PC-3 (cell line): ENCODE results near the gene RNF208. TPM values are rescaled to one million over a fixed set of nuclear protein-coding genes. Genes with fewer than 3 reads are reported as not detected.

ENCODE experiments used
- ATAC-seq: fragments of 200-7000 bp; cut with Tn5 transposase; 2 replicates; pipeline ENCODE4 v1.9.1; 2020; ENCODE audit warnings: mild to moderate bottlenecking, moderate library complexity
- BruUV-seq: library from RNA; stranded (reverse); fragments of 400-500 nt; replicated peaks from 2 replicates; lab custom pipeline; 2021; lab: Mats Ljungman, UMichigan
- CTCF ChIA-PET: fragments of 300-600 bp; sonication (Branson Sonifier 250); formaldehyde crosslinking; loops from one replicate; lab custom pipeline; 2022; ENCODE audit warnings: antibody characterized with exemption; lab: Charles Lee
- POLR2A ChIA-PET: fragments of 300-600 bp; sonication (Branson Sonifier 250); formaldehyde crosslinking; loops from one replicate; lab custom pipeline; 2022; ENCODE audit warnings: antibody characterized with exemption; ENCODE audit not compliant: unreplicated experiment; lab: Charles Lee
- DNase-seq: peaks from one replicate; pipeline ENCODE4 v3.0.0-alpha.2; 2015
- H2AFZ ChIP-seq: fragments of 300-600 bp; sonication (generic); 2 replicates; pipeline ENCODE4 v1.6.0; 2016; ENCODE audit warnings: antibody characterized with exemption, low read length
- H3F3A ChIP-seq: fragments of 300-600 bp; sonication (generic); one replicate; pipeline ENCODE4 v1.6.0; 2017; ENCODE audit warnings: antibody characterized with exemption, low read length, control low read depth, mild to moderate bottlenecking; ENCODE audit not compliant: unreplicated experiment
- H3K27ac ChIP-seq: fragments of 300-600 bp; sonication (generic); 2 replicates; pipeline ENCODE4 v1.5.1; 2016; ENCODE audit warnings: mild to moderate bottlenecking, low read length
- H3K27me3 ChIP-seq: fragments of 300-600 bp; sonication (generic); 2 replicates; pipeline ENCODE4 v1.6.1; 2016; ENCODE audit warnings: low read length, mixed read lengths
- H3K36me3 ChIP-seq: fragments of 300-600 bp; sonication (generic); 2 replicates; pipeline ENCODE4 v1.6.1; 2016; ENCODE audit warnings: low read depth, mixed run types, low read length, mixed read lengths
- H3K4me1 ChIP-seq: fragments of 300-600 bp; sonication (generic); 2 replicates; pipeline ENCODE4 v1.5.1; 2016; ENCODE audit warnings: low read length; ENCODE audit not compliant: insufficient read depth
- H3K4me2 ChIP-seq: fragments of 300-600 bp; sonication (generic); 2 replicates; pipeline ENCODE4 v1.6.0; 2016; ENCODE audit warnings: low read length
- H3K4me3 ChIP-seq: fragments of 300-600 bp; sonication (generic); 2 replicates; pipeline ENCODE4 v1.5.1; 2016; ENCODE audit warnings: mild to moderate bottlenecking, low read length, mixed read lengths
- H3K79me2 ChIP-seq: fragments of 300-600 bp; sonication (generic); 2 replicates; pipeline ENCODE4 v1.6.1; 2017; ENCODE audit warnings: low read length, mixed read lengths
- H3K9ac ChIP-seq: fragments of 300-600 bp; sonication (generic); 2 replicates; pipeline ENCODE4 v1.6.0; 2016; ENCODE audit warnings: mild to moderate bottlenecking, low read length
- H3K9me2 ChIP-seq: fragments of 300-600 bp; sonication (generic); replicated peaks from 2 replicates; pipeline ENCODE4 v1.6.1; 2016; ENCODE audit warnings: mixed run types, low read length, mixed read lengths
- H3K9me3 ChIP-seq: fragments of 300-600 bp; sonication (generic); 2 replicates; pipeline ENCODE4 v1.6.1; 2016; ENCODE audit warnings: low read length, mixed read lengths
- H4K20me1 ChIP-seq: fragments of 300-600 bp; sonication (generic); 2 replicates; pipeline ENCODE4 v1.6.1; 2016; ENCODE audit warnings: low read length, mixed read lengths
- EZH2 ChIP-seq: fragments of 300-600 bp; sonication (generic); IDR thresholded peaks from one replicate; pipeline ENCODE4 v1.6.1; 2017; ENCODE audit warnings: antibody characterized with exemption, mild to moderate bottlenecking, low read length; ENCODE audit not compliant: unreplicated experiment
- EZH2phosphoT487 ChIP-seq: fragments of 300-600 bp; sonication (generic); IDR thresholded peaks from 2 replicates; pipeline ENCODE4 v1.6.1; 2018; ENCODE audit warnings: mild to moderate bottlenecking, antibody characterized with exemption, low read length, borderline replicate concordance
- intact Hi-C: fragments of 100-400 bp; cut with micrococcal nuclease; formaldehyde crosslinking; loops from 2 replicates; pipeline ENCODE4 v1.9.0; 2023
- total RNA-seq: library from RNA; depleted of rRNA; stranded (reverse); fragments of >200 nt; gene quantifications from 2 replicates; pipeline ENCODE4 v1.2.3, GENCODE V29; 2014
- TF ChIP-seq, protein P1 (sequence below): fragments of 300-600 bp; sonication (generic); conservative IDR thresholded peaks from 2 replicates; pipeline ENCODE4 v1.5.1; 2017; ENCODE audit warnings: antibody characterized with exemption, low read depth, mild to moderate bottlenecking, low read length

RNF208 gene
- total RNA-seq, 1 experiment from 2014 or later, result 1.7 TPM

DNA sequence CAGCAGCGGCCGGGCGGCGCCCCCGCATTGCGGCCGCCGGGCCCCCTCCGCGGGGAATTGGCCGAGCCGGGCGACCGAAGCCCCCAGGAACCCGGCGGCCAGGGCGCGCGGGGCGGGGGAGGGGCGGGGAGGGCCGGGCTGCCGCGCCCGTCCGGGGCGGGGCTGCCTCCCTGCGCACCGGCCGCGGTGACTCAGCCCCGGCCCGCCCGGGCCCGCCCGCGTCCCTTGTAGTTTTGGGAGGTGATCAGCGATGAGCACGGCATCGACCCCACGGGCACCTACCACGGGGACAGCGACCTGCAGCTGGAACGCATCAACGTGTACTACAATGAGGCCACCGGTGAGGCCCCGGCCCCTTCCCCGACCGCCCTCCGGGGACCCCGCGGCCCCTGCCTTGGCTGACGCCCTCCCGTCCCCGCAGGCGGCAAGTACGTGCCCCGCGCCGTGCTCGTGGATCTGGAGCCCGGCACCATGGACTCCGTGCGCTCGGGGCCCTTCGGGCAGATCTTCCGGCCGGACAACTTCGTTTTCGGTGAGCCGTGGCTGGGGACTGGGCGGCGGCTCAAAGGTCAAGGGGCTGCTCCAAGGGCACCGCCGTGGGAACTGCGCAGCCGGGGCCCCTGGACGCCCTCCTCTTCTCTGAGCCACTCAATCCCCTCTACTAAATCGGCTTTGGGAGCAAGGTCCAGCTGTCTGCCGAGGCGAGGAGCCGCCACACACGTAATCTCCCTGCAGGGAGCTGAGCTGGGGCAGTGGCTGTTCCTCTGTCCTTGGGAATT, 19.6 kb upstream of the RNF208 start:
- Histone ChIP-seq H2AFZ (no peak overlapping the region), H3K4me2 (peak overlapping the region; percentile 86), H3K4me3 (peak overlapping the region; percentile 97), H3K9ac (peak overlapping the region; percentile 89), H3K9me3 (no peaks in the 10 kb centered on the region), H3K9me2 (no peaks in the 10 kb centered on the region), H3K4me1 (peaks cover 37% of the 10 kb centered on the region), H3K27ac (peak overlapping the region; percentile 53), H3K79me2 (peaks cover 46% of the 10 kb centered on the region), H3K27me3 (no peaks in the 10 kb centered on the region), H4K20me1 (peaks cover 28% of the 10 kb centered on the region), H3F3A (peaks cover 5% of the 10 kb centered on the region), H3K36me3 (peaks cover 17% of the 10 kb centered on the region)
- ChIA-PET POLR2A (interaction anchor here (0.7 to 1.4 kb wide), 3 partner anchors 12 to 53 kb away, joined by 4 to 32 read pairs (median 10); no protein-coding TSS in a partner anchor), CTCF (no interaction called here)
- DNase-seq (peak; percentile 58), ATAC-seq (peak; percentile 10)
- BruUV-seq, result TSS peak; percentile 56
- TF ChIP-seq EZH2phosphoT487 (no peak), EZH2 (no peak)
- TF ChIP-seq, protein P1, sequence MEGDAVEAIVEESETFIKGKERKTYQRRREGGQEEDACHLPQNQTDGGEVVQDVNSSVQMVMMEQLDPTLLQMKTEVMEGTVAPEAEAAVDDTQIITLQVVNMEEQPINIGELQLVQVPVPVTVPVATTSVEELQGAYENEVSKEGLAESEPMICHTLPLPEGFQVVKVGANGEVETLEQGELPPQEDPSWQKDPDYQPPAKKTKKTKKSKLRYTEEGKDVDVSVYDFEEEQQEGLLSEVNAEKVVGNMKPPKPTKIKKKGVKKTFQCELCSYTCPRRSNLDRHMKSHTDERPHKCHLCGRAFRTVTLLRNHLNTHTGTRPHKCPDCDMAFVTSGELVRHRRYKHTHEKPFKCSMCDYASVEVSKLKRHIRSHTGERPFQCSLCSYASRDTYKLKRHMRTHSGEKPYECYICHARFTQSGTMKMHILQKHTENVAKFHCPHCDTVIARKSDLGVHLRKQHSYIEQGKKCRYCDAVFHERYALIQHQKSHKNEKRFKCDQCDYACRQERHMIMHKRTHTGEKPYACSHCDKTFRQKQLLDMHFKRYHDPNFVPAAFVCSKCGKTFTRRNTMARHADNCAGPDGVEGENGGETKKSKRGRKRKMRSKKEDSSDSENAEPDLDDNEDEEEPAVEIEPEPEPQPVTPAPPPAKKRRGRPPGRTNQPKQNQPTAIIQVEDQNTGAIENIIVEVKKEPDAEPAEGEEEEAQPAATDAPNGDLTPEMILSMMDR, result no peak
- intact Hi-C loops, result no loop called here

DNA sequence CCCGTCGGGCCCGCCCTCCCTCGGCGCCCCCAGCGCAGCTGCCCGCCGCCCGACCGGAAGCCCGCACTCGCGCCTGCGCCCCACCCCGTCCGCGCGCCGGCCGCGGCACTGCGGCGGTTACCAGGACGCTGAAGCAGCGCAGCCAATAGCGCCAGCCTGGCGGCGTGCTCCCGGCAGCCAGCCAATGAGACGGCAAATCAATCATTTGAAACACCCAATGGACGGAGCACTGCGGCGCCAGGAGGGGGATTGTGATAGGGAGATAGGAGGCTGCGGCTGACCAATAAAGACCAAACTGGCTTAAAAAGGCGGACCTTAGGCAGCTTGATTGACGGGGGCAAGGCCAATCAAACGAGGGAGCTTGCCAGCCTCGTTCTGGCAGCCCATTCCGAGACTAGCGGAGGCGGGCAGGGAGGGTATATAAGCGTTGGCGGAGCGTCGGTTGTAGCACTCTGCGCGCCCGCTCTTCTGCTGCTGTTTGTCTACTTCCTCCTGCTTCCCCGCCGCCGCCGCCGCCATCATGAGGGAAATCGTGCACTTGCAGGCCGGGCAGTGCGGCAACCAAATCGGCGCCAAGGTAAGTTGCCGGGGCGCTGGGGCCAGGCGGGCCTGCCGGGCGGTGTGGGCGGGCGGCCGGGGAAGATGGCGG, 18.9 kb upstream of the RNF208 start, which contains the start of gene TUBB4B:
Gene TUBB4B, plus strand, starts transcription at position 447 of the 649 bp plus-strand sequence. Its CDS starts 74 bp downstream, at position 521.
- H3K9me2 ChIP-seq, result no peaks in the 10 kb centered on the region
- peak within 1 kb of the TSS; percentile 78 for H2AFZ ChIP-seq
- POLR2A ChIA-PET, result interaction anchor here (0.6 to 1.4 kb wide), 5 partner anchors 13 to 175 kb away, joined by 4 to 10 read pairs (median 4); partner anchors contain the start of genes RNF224 and TOR4A
- peak within 1 kb of the TSS; percentile 89 for H3K27ac ChIP-seq
- peak; percentile 62 for ATAC-seq
- H3K4me2 ChIP-seq, result peak within 1 kb of the TSS; percentile 95
- CTCF ChIA-PET, result interaction anchor here (1.0 kb wide), 1 partner anchor 111 kb away, joined by 3 read pairs; no protein-coding TSS in a partner anchor
- TF ChIP-seq EZH2 (no peak), EZH2phosphoT487 (no peak)
- TF ChIP-seq, protein P1, result no peak
- BruUV-seq, result no TSS peak
- H3K9me3 ChIP-seq, result no peaks in the 10 kb centered on the region
- peak within 1 kb of the TSS; percentile 89 for H3K9ac ChIP-seq
- peak within 1 kb of the TSS; percentile 97 for H3K4me3 ChIP-seq
- peaks cover 28% of the 10 kb centered on the region for H4K20me1 ChIP-seq
- no peaks in the 10 kb centered on the region for H3K27me3 ChIP-seq
- peak; percentile 97 for DNase-seq
- intact Hi-C loops, result no loop called here
- H3K4me1 ChIP-seq, result peaks cover 37% of the 10 kb centered on the region
- peaks cover 5% of the 10 kb centered on the region for H3F3A ChIP-seq
- H3K79me2 ChIP-seq, result peaks cover 46% of the 10 kb centered on the region
- peaks cover 17% of the 10 kb centered on the region for H3K36me3 ChIP-seq
